ENCODE results near the gene PTPRG. TPM values are rescaled to one million over a fixed set of nuclear protein-coding genes. Genes with fewer than 3 reads are reported as not detected.

The PTPRG gene
- total RNA-seq, 1 experiment from 2014 or later, result 32.1 TPM

DNA sequence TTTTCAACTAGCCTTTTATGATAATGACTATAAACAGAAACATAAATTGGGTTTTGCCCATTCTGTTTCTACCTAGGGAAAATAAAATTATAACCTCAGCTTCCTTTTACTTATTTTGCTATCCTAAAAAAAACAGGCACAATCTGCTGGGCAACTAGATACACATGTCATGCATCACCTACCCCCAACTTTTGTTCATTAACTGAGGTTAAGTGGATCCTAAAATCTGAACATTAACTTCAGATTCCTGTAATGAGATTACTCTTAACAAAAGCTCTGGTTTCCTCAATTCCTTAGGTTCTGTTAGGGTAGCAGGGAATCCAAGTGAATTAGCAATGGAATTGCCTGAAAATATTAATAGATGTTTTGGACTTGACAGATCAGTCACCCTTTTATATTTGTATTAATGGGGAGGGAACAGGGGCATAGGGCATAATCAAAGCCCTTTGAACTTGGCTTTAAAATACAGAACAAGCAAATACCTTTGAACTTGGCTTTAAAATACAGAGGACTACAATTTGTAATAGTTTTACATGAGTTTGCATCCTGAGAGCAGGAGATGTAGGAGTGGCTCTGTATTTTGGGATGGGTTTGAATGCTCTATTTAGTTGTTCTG is 705.4 kb downstream of the PTPRG start (continued):
- TF ChIP-seq, protein P1, sequence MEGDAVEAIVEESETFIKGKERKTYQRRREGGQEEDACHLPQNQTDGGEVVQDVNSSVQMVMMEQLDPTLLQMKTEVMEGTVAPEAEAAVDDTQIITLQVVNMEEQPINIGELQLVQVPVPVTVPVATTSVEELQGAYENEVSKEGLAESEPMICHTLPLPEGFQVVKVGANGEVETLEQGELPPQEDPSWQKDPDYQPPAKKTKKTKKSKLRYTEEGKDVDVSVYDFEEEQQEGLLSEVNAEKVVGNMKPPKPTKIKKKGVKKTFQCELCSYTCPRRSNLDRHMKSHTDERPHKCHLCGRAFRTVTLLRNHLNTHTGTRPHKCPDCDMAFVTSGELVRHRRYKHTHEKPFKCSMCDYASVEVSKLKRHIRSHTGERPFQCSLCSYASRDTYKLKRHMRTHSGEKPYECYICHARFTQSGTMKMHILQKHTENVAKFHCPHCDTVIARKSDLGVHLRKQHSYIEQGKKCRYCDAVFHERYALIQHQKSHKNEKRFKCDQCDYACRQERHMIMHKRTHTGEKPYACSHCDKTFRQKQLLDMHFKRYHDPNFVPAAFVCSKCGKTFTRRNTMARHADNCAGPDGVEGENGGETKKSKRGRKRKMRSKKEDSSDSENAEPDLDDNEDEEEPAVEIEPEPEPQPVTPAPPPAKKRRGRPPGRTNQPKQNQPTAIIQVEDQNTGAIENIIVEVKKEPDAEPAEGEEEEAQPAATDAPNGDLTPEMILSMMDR (IDR thresholded peaks at IDR 0.05 in 2 of 3, conservative IDR thresholded peaks at IDR 0.05 in 1 of 3; ENCODE audit: borderline replicate concordance in 1 of 3, insufficient read depth in 1 of 3, low read depth in 2 of 3, low read length in 2 of 3), result no peak

DNA sequence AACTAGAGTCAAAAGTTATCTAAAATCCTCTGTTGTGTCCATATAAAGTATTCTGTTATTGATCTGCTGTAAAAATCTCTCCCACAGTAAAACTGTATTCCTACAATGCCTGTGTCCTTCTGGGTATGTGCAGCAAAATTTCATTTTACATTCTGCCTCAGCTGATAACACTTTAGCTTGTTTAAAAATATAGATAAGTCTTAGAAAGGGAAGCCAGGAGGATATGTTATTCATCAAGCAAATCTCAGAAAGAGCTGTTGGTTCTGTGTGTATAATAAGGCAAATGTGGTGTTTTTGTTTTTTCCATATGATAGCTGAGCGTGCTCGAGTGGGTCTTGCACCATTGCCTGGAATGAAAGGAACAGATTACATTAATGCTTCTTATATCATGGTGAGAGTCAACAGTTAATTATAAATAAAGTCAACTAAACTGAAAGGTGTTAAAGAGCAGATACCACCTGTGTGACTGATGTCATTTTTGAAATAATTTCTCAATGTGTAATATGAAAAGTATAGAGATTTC is 715.3 kb downstream of the PTPRG start:
- no peaks in the 10 kb centered on the region for H3K4me1 ChIP-seq (ENCODE audit: control insufficient read depth in 1 of 2, insufficient read depth in 2 of 2, low read length in 2 of 2)
- ATAC-seq (no peak), DNase-seq (ENCODE audit: low read depth, low spot score) (no peak)
- no peaks in the 10 kb centered on the region for H4K20me1 ChIP-seq (ENCODE audit: insufficient read depth)
- no TSS peak for BruUV-seq (replicated peaks)
- H3K27me3 ChIP-seq (ENCODE audit: insufficient read depth, low read length), result no peaks in the 10 kb centered on the region
- no peak overlapping the region for H3K4me2 ChIP-seq (ENCODE audit: low read length)
- H3K36me3 ChIP-seq (ENCODE audit: control insufficient read depth in 1 of 2, insufficient read depth in 2 of 2, low read length in 2 of 2), result no peaks in the 10 kb centered on the region
- CTCF ChIA-PET, result no interaction called here
- no peaks in the 10 kb centered on the region for H3K9me2 ChIP-seq (ENCODE audit: insufficient read depth)
- no peaks in the 10 kb centered on the region for H3K79me2 ChIP-seq (ENCODE audit: insufficient read depth, low read length)
- POLR2A ChIA-PET, result no interaction called here
- intact Hi-C loops (cut with micrococcal nuclease), result no loop called here
- no peak overlapping the region for H3K4me3 ChIP-seq (replicated peaks in 1 of 2; ENCODE audit: low read depth in 1 of 2, low read length in 2 of 2)
- RAD21 ChIA-PET (ENCODE audit: low non-redundant PET in 1 of 2, low total read pairs in 2 of 2, uncharacterized antibody in 2 of 2, unreplicated experiment in 2 of 2), result no interaction called here
- no peak overlapping the region for H3K27ac ChIP-seq (ENCODE audit: low read depth, low read length)
- TF ChIP-seq POLR2A (IDR thresholded peaks at IDR 0.05; ENCODE audit: borderline replicate concordance, extremely low read depth, insufficient read depth, insufficient read length) (no peak), CBX3 (IDR thresholded peaks at IDR 0.05; ENCODE audit: low read depth) (no peak), ZNF274 (IDR thresholded peaks at IDR 0.05; ENCODE audit: low read depth, low read length) (no peak), EZH2phosphoT487 (IDR thresholded peaks at IDR 0.05; ENCODE audit: borderline replicate concordance) (no peak), FOSL1 (IDR thresholded peaks at IDR 0.05; ENCODE audit: low read depth) (no peak), EGR1 (IDR thresholded peaks at IDR 0.05; ENCODE audit: low read depth) (no peak), RAD21 (IDR thresholded peaks at IDR 0.05; ENCODE audit: low read depth) (no peak)
- TF ChIP-seq, protein P2, sequence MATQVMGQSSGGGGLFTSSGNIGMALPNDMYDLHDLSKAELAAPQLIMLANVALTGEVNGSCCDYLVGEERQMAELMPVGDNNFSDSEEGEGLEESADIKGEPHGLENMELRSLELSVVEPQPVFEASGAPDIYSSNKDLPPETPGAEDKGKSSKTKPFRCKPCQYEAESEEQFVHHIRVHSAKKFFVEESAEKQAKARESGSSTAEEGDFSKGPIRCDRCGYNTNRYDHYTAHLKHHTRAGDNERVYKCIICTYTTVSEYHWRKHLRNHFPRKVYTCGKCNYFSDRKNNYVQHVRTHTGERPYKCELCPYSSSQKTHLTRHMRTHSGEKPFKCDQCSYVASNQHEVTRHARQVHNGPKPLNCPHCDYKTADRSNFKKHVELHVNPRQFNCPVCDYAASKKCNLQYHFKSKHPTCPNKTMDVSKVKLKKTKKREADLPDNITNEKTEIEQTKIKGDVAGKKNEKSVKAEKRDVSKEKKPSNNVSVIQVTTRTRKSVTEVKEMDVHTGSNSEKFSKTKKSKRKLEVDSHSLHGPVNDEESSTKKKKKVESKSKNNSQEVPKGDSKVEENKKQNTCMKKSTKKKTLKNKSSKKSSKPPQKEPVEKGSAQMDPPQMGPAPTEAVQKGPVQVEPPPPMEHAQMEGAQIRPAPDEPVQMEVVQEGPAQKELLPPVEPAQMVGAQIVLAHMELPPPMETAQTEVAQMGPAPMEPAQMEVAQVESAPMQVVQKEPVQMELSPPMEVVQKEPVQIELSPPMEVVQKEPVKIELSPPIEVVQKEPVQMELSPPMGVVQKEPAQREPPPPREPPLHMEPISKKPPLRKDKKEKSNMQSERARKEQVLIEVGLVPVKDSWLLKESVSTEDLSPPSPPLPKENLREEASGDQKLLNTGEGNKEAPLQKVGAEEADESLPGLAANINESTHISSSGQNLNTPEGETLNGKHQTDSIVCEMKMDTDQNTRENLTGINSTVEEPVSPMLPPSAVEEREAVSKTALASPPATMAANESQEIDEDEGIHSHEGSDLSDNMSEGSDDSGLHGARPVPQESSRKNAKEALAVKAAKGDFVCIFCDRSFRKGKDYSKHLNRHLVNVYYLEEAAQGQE (IDR thresholded peaks at IDR 0.05; ENCODE audit: low read depth), result no peak
- TF ChIP-seq, protein P3, sequence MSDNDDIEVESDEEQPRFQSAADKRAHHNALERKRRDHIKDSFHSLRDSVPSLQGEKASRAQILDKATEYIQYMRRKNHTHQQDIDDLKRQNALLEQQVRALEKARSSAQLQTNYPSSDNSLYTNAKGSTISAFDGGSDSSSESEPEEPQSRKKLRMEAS (IDR thresholded peaks at IDR 0.05), result no peak
- TF ChIP-seq, protein P4, sequence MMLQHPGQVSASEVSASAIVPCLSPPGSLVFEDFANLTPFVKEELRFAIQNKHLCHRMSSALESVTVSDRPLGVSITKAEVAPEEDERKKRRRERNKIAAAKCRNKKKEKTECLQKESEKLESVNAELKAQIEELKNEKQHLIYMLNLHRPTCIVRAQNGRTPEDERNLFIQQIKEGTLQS (IDR thresholded peaks at IDR 0.05), result no peak
- no peaks in the 10 kb centered on the region for H3K9me3 ChIP-seq (ENCODE audit: control insufficient read depth in 1 of 2, insufficient read depth in 1 of 2, low read depth in 1 of 2, low read length in 2 of 2)
- no peak overlapping the region for H3K9ac ChIP-seq (ENCODE audit: low read length)
- no peak overlapping the region for H2AFZ ChIP-seq (ENCODE audit: low read depth, low read length, poor library complexity, severe bottlenecking)
